Stimulated activated naive B cell treated with anti-CD40 and anti-IgM and Interleukin-4, amounts not matched to agents 10 μg/mL and 1 μg/mL and 100 μg/mL, for 72 hours (primary cell): Measurements from ENCODE around the gene DPH1.
"Not testable (repeated sequence)": the region's sequence is repeated elsewhere in the genome, so short reads cannot be mapped to it uniquely, and the experiment has no call there.

ENCODE experiments used
- ATAC-seq, 2 donors: fragments of 150-1000 bp; cut with Tn5 transposase; replicated peaks; 2 replicates each; pipeline ENCODE4 v1.10.0; 2021; ENCODE audit warnings: moderate library complexity in 1 of 2
- DNase-seq: peaks from one replicate; pipeline ENCODE4 v3.0.0; 2021
- H3K27ac Mint-ChIP-seq: one replicate; pipeline ENCODE4 v1.8.0; 2022; ENCODE audit warnings: mild to moderate bottlenecking, mixed read lengths
- H3K27me3 Mint-ChIP-seq, 2 donors: one replicate each; pipeline ENCODE4 v1.8.0; 2022; ENCODE audit warnings: mixed read lengths in 2 of 2
- H3K36me3 Mint-ChIP-seq, 2 donors: one replicate each; pipeline ENCODE4 v1.8.0; 2022; ENCODE audit warnings: mixed read lengths in 2 of 2, mild to moderate bottlenecking in 1 of 2
- H3K4me1 Mint-ChIP-seq, 2 donors: one replicate each; pipeline ENCODE4 v1.8.0; 2022; ENCODE audit warnings: mixed read lengths in 2 of 2, mild to moderate bottlenecking in 1 of 2
- H3K4me3 Mint-ChIP-seq, 2 donors: one replicate each; pipeline ENCODE4 v1.8.0; 2022; ENCODE audit warnings: mild to moderate bottlenecking in 2 of 2, mixed read lengths in 2 of 2, moderate library complexity in 1 of 2
- H3K9me3 Mint-ChIP-seq, 2 donors: one replicate each; pipeline ENCODE4 v1.8.0; 2022; ENCODE audit warnings: mixed read lengths in 2 of 2, mild to moderate bottlenecking in 1 of 2

Gene DPH1

GRCh38 chr17:2029911-2030778 is at the start of gene DPH1:
TSS of gene DPH1 (plus strand) at chr17:2030153. CDS start at chr17:2030170, 17 bp downstream.
- peak; percentile 94 for ATAC-seq
- Mint-ChIP-seq H3K27me3 (peaks cover 34 to 40% of the 10 kb centered on the region in 2 donors), H3K4me3 (peak within 1 kb of the TSS; percentile 94 to 95), H3K27ac (peak within 1 kb of the TSS; percentile 87), H3K36me3 (no peaks in the 10 kb centered on the region), H3K4me1 (peaks cover 28 to 36% of the 10 kb centered on the region in 2 donors), H3K9me3 (no peaks in the 10 kb centered on the region)
- peak; percentile 84 for DNase-seq

GRCh38 chr17:1980665-1981250 is 49.2 kb upstream of the DPH1 start:
- H3K27ac Mint-ChIP-seq = no peak overlapping the region
- peaks cover 3 to 4% of the 10 kb centered on the region in 2 donors for H3K4me1 Mint-ChIP-seq
- H3K4me3 Mint-ChIP-seq = no peak overlapping the region
- peaks cover 28 to 52% of the 10 kb centered on the region in 2 donors for H3K27me3 Mint-ChIP-seq
- ATAC-seq (no peak), DNase-seq (no peak)
- H3K36me3 Mint-ChIP-seq = no peaks in the 10 kb centered on the region
- no peaks in the 10 kb centered on the region for H3K9me3 Mint-ChIP-seq

- not testable (repeated sequence) for H3K4me1 Mint-ChIP-seq, ATAC-seq, H3K9me3 Mint-ChIP-seq, H3K36me3 Mint-ChIP-seq, DNase-seq, H3K27ac Mint-ChIP-seq, H3K4me3 Mint-ChIP-seq
- peaks cover 16 to 45% of the 10 kb centered on the region in 2 donors for H3K27me3 Mint-ChIP-seq
Measured at GRCh38 chr17:1982793-1983366, 47.1 kb upstream of the DPH1 start.

GRCh38 chr17:1985093-1985492 is 44.9 kb upstream of the DPH1 start:
- DNase-seq (no peak), ATAC-seq (no peak)
- no peaks in the 10 kb centered on the region for H3K4me1 Mint-ChIP-seq
- no peak overlapping the region for H3K4me3 Mint-ChIP-seq
- H3K9me3 Mint-ChIP-seq = no peaks in the 10 kb centered on the region
- no peak overlapping the region for H3K27ac Mint-ChIP-seq
- H3K36me3 Mint-ChIP-seq = no peaks in the 10 kb centered on the region
- H3K27me3 Mint-ChIP-seq = peaks cover 19 to 36% of the 10 kb centered on the region in 2 donors

- peaks cover 19 to 39% of the 10 kb centered on the region in 2 donors for H3K27me3 Mint-ChIP-seq
- no peaks in the 10 kb centered on the region for H3K9me3 Mint-ChIP-seq
- no peaks in the 10 kb centered on the region for H3K36me3 Mint-ChIP-seq
- H3K27ac Mint-ChIP-seq = no peak overlapping the region
- ATAC-seq (no peak), DNase-seq (no peak)
- no peak overlapping the region for H3K4me3 Mint-ChIP-seq
- H3K4me1 Mint-ChIP-seq = no peaks in the 10 kb centered on the region
Measured at GRCh38 chr17:1985686-1986085, 44.3 kb upstream of the DPH1 start.

GRCh38 chr17:1986783-1987451 is 43.0 kb upstream of the DPH1 start:
- no peaks in the 10 kb centered on the region for H3K4me1 Mint-ChIP-seq
- no peaks in the 10 kb centered on the region for H3K36me3 Mint-ChIP-seq
- no peaks in the 10 kb centered on the region for H3K9me3 Mint-ChIP-seq
- ATAC-seq (no peak), DNase-seq (no peak)
- no peak overlapping the region for H3K4me3 Mint-ChIP-seq
- no peak overlapping the region for H3K27ac Mint-ChIP-seq
- H3K27me3 Mint-ChIP-seq = peaks cover 18 to 39% of the 10 kb centered on the region in 2 donors

GRCh38 chr17:1989135-1989534 is 40.8 kb upstream of the DPH1 start:
- Mint-ChIP-seq H3K27me3 (peaks cover 15 to 32% of the 10 kb centered on the region in 2 donors), H3K36me3 (no peaks in the 10 kb centered on the region), H3K27ac (no peak overlapping the region), H3K9me3 (no peaks in the 10 kb centered on the region), H3K4me1 (no peaks in the 10 kb centered on the region), H3K4me3 (no peak overlapping the region)
- DNase-seq (no peak), ATAC-seq (no peak)

GRCh38 chr17:1992541-1992940 is 37.4 kb upstream of the DPH1 start:
- Mint-ChIP-seq H3K4me1 (no peaks in the 10 kb centered on the region), H3K4me3 (no peak overlapping the region), H3K27me3 (peaks cover 32 to 62% of the 10 kb centered on the region in 2 donors), H3K27ac (no peak overlapping the region), H3K9me3 (no peaks in the 10 kb centered on the region), H3K36me3 (no peaks in the 10 kb centered on the region)
- ATAC-seq (no peak), DNase-seq (no peak)

- no peak for ATAC-seq
- no peaks in the 10 kb centered on the region for H3K9me3 Mint-ChIP-seq
- H3K4me1 Mint-ChIP-seq = peaks cover 3 to 5% of the 10 kb centered on the region in 2 donors
- H3K27me3 Mint-ChIP-seq = peaks cover 32 to 64% of the 10 kb centered on the region in 2 donors
- H3K36me3 Mint-ChIP-seq = peaks cover 0 to 3% of the 10 kb centered on the region in 2 donors
- no peak for DNase-seq
- no peak overlapping the region for H3K4me3 Mint-ChIP-seq
- peak overlapping the region; percentile 42 for H3K27ac Mint-ChIP-seq
Measured at GRCh38 chr17:1994707-1995106, 35.2 kb upstream of the DPH1 start.

GRCh38 chr17:1995321-1995892 is 34.5 kb upstream of the DPH1 start:
- H3K36me3 Mint-ChIP-seq = peaks cover 0 to 3% of the 10 kb centered on the region in 2 donors
- no peak for DNase-seq

GRCh38 chr17:1995907-1996799 is 33.8 kb upstream of the DPH1 start:
- Mint-ChIP-seq H3K36me3 (peaks cover 0 to 3% of the 10 kb centered on the region in 2 donors), H3K4me1 (peaks cover 3 to 5% of the 10 kb centered on the region in 2 donors), H3K9me3 (no peaks in the 10 kb centered on the region), H3K27ac (no peak overlapping the region), H3K4me3 (no peak overlapping the region), H3K27me3 (peaks cover 37 to 67% of the 10 kb centered on the region in 2 donors)
- DNase-seq (no peak), ATAC-seq (no peak)

More at GRCh38 chr17:1995321-1995892, 34.5 kb upstream of the DPH1 start:
- ATAC-seq = no peak
- H3K27me3 Mint-ChIP-seq = peaks cover 37 to 71% of the 10 kb centered on the region in 2 donors
- H3K9me3 Mint-ChIP-seq = no peaks in the 10 kb centered on the region
- H3K4me1 Mint-ChIP-seq = peaks cover 3 to 5% of the 10 kb centered on the region in 2 donors
- H3K27ac Mint-ChIP-seq = no peak overlapping the region
- H3K4me3 Mint-ChIP-seq = no peak overlapping the region

GRCh38 chr17:1996800-1997288 is 33.1 kb upstream of the DPH1 start:
- Mint-ChIP-seq H3K27me3 (peaks cover 37 to 61% of the 10 kb centered on the region in 2 donors), H3K4me3 (no peak overlapping the region), H3K36me3 (peaks cover 0 to 3% of the 10 kb centered on the region in 2 donors), H3K4me1 (peaks cover 3 to 5% of the 10 kb centered on the region in 2 donors), H3K9me3 (no peaks in the 10 kb centered on the region), H3K27ac (no peak overlapping the region)
- ATAC-seq (no peak), DNase-seq (no peak)
